GM10847 (cell line): Measurements from ENCODE around the gene AMPD2.

Source experiments
- POLR2A ChIP-seq: IDR thresholded peaks from 2 replicates; pipeline ENCODE4 v1.6.1; 2011; ENCODE audit not compliant: insufficient read length; ENCODE audit errors: extremely low read depth

AMPD2 gene

GRCh38 chr1:109650609-109651008 lies 31.0 kb downstream of the AMPD2 start:
- no peak for TF ChIP-seq POLR2A

- TF ChIP-seq POLR2A, result no peak
These were observed 32.8 kb downstream of the AMPD2 start for GRCh38 chr1:109652402-109652801.

GRCh38 chr1:109653306-109653705 lies 33.7 kb downstream of the AMPD2 start:
- TF ChIP-seq POLR2A, result no peak

- TF ChIP-seq POLR2A, result no peak
These were observed 34.9 kb downstream of the AMPD2 start for GRCh38 chr1:109654519-109654918.

GRCh38 chr1:109655615-109656519 lies 36.2 kb downstream of the AMPD2 start, which contains the start of gene GSTM4:
GSTM4 (plus strand) TSS chr1:109656099; CDS start chr1:109656390, 291 bp downstream.
- peak; percentile 52 for TF ChIP-seq POLR2A

- no peak for TF ChIP-seq POLR2A
These were observed 37.8 kb downstream of the AMPD2 start for GRCh38 chr1:109657395-109657794.

GRCh38 chr1:109657970-109658369 lies 38.3 kb downstream of the AMPD2 start:
- TF ChIP-seq POLR2A, result no peak

GRCh38 chr1:109658533-109659042 lies 39.0 kb downstream of the AMPD2 start:
- no peak for TF ChIP-seq POLR2A

- no peak for TF ChIP-seq POLR2A
These were observed 39.5 kb downstream of the AMPD2 start for GRCh38 chr1:109659145-109659544.

GRCh38 chr1:109659997-109660690 lies 40.5 kb downstream of the AMPD2 start:
- no peak for TF ChIP-seq POLR2A

- TF ChIP-seq POLR2A, result no peak
These were observed 41.8 kb downstream of the AMPD2 start for GRCh38 chr1:109661391-109661790.

GRCh38 chr1:109664671-109665070 lies 45.0 kb downstream of the AMPD2 start:
- TF ChIP-seq POLR2A, result no peak

- TF ChIP-seq POLR2A, result no peak
These were observed 48.0 kb downstream of the AMPD2 start, which contains the start of gene GSTM2 for GRCh38 chr1:109667452-109668122. GSTM2 (plus strand) TSS chr1:109668057; CDS start chr1:109668116, 59 bp downstream.

GRCh38 chr1:109668123-109668775 lies 48.6 kb downstream of the AMPD2 start:
- TF ChIP-seq POLR2A, result no peak
